ENCODE results near the gene NLRP6. TPM values are rescaled to one million over a fixed set of nuclear protein-coding genes. Genes with fewer than 3 reads are reported as not detected.

NLRP6 gene
- total RNA-seq, 4 donors from 2014 or later: 1.8 to 2.1 TPM; not detected in 2

GRCh38 chr11:240315-240714, 37.9 kb upstream of the NLRP6 start:
- H3K27me3 ChIP-seq: no peaks in the 10 kb centered on the region
- WGBS, 2 donors (ENCODE audit: low coverage in 1 of 2): 40 to 79% methylated on average over 1 of the region's 1 CpG
- no peak for DNase-seq
- TF ChIP-seq POLR2AphosphoS5 (IDR thresholded peaks at IDR 0.05): no peak
- no peak for TF ChIP-seq POLR2A (IDR thresholded peaks at IDR 0.05)
- TF ChIP-seq CTCF (IDR thresholded peaks at IDR 0.05): no peak
- no peak for TF ChIP-seq EP300 (IDR thresholded peaks at IDR 0.05; ENCODE audit: low read depth)
- H3K9me3 ChIP-seq: no peaks in the 10 kb centered on the region
- H3K27ac ChIP-seq: no peak overlapping the region
- intact Hi-C loops (cut with DNase I; ENCODE audit: low total_unique reads) (no loop called here), in situ Hi-C loops (cut with MboI; ENCODE audit: low pct_ligation_motif_present in 1 of 4, low pct_unique_long_range_greater_than_20kb in 1 of 4, low sequenced_read_pairs in 3 of 4) (no loop called here)
- H3K4me3 ChIP-seq: no peak overlapping the region
- peaks cover 0 to 37% (median 12%) of the 10 kb centered on the region in 4 donors for H3K36me3 ChIP-seq
- H3K4me1 ChIP-seq: peaks cover 15 to 21% (median 15%) of the 10 kb centered on the region in 4 donors

GRCh38 chr11:241634-242033, 36.6 kb upstream of the NLRP6 start:
- 90 to 94% methylated on average over 5 of the region's 5 CpGs for WGBS, 2 donors (ENCODE audit: low coverage in 1 of 2)

GRCh38 chr11:244376-244775, 33.8 kb upstream of the NLRP6 start:
- 95 to 97% methylated on average over 2 of the region's 2 CpGs for WGBS, 2 donors (ENCODE audit: low coverage in 1 of 2)
- Histone ChIP-seq H3K4me3 (no peak overlapping the region), H3K27me3 (no peaks in the 10 kb centered on the region), H3K36me3 (peaks cover 0 to 66% (median 32%) of the 10 kb centered on the region in 4 donors), H3K9me3 (no peaks in the 10 kb centered on the region), H3K4me1 (no peaks in the 10 kb centered on the region), H3K27ac (no peak overlapping the region)
- intact Hi-C loops (cut with DNase I; ENCODE audit: low total_unique reads) (no loop called here), in situ Hi-C loops (cut with MboI; ENCODE audit: low pct_ligation_motif_present in 1 of 4, low pct_unique_long_range_greater_than_20kb in 1 of 4, low sequenced_read_pairs in 3 of 4) (no loop called here)
- DNase-seq: no peak
- TF ChIP-seq CTCF (IDR thresholded peaks at IDR 0.05): no peak
- no peak for TF ChIP-seq EP300 (IDR thresholded peaks at IDR 0.05; ENCODE audit: low read depth)
- no peak for TF ChIP-seq POLR2A (IDR thresholded peaks at IDR 0.05)
- TF ChIP-seq POLR2AphosphoS5 (IDR thresholded peaks at IDR 0.05): no peak

More at GRCh38 chr11:241634-242033, 36.6 kb upstream of the NLRP6 start:
- Histone ChIP-seq H3K4me3 (no peak overlapping the region), H3K36me3 (peaks cover 0 to 41% (median 18%) of the 10 kb centered on the region in 4 donors), H3K27ac (no peak overlapping the region), H3K27me3 (no peaks in the 10 kb centered on the region), H3K9me3 (no peaks in the 10 kb centered on the region), H3K4me1 (peaks cover 12 to 16% (median 12%) of the 10 kb centered on the region in 4 donors)
- no peak for DNase-seq
- in situ Hi-C loops (cut with MboI; ENCODE audit: low pct_ligation_motif_present in 1 of 4, low pct_unique_long_range_greater_than_20kb in 1 of 4, low sequenced_read_pairs in 3 of 4): no loop called here
- no peak for TF ChIP-seq EP300 (IDR thresholded peaks at IDR 0.05; ENCODE audit: low read depth)
- TF ChIP-seq POLR2A (IDR thresholded peaks at IDR 0.05): no peak
- no peak for TF ChIP-seq POLR2AphosphoS5 (IDR thresholded peaks at IDR 0.05)
- intact Hi-C loops (cut with DNase I; ENCODE audit: low total_unique reads): no loop called here

GRCh38 chr11:249062-249461, 29.1 kb upstream of the NLRP6 start:
- Histone ChIP-seq H3K36me3 (peaks cover 0 to 56% (median 23%) of the 10 kb centered on the region in 4 donors), H3K27me3 (no peaks in the 10 kb centered on the region), H3K4me3 (no peak overlapping the region), H3K4me1 (no peaks in the 10 kb centered on the region), H3K27ac (no peak overlapping the region), H3K9me3 (no peaks in the 10 kb centered on the region)
- no peak for DNase-seq
- in situ Hi-C loops (cut with MboI; ENCODE audit: low pct_ligation_motif_present in 1 of 4, low pct_unique_long_range_greater_than_20kb in 1 of 4, low sequenced_read_pairs in 3 of 4): no loop called here
- intact Hi-C loops (cut with DNase I; ENCODE audit: low total_unique reads): no loop called here
- no peak for TF ChIP-seq POLR2A (IDR thresholded peaks at IDR 0.05)
- TF ChIP-seq EP300 (IDR thresholded peaks at IDR 0.05; ENCODE audit: low read depth): no peak
- TF ChIP-seq POLR2AphosphoS5 (IDR thresholded peaks at IDR 0.05): no peak
- WGBS, 2 donors (ENCODE audit: low coverage in 1 of 2): 85 to 87% methylated on average over 7 to 8 of the region's 8 CpGs

GRCh38 chr11:250274-250673, 27.9 kb upstream of the NLRP6 start:
- H3K9me3 ChIP-seq: no peaks in the 10 kb centered on the region
- no peaks in the 10 kb centered on the region for H3K4me1 ChIP-seq
- intact Hi-C loops (cut with DNase I; ENCODE audit: low total_unique reads): no loop called here
- DNase-seq: no peak
- WGBS, 2 donors (ENCODE audit: low coverage in 1 of 2): 83 to 95% methylated on average over 3 to 5 of the region's 5 CpGs
- no peaks in the 10 kb centered on the region for H3K27me3 ChIP-seq
- H3K36me3 ChIP-seq: peaks cover 0 to 44% (median 18%) of the 10 kb centered on the region in 4 donors
- in situ Hi-C loops (cut with MboI; ENCODE audit: low pct_ligation_motif_present in 1 of 4, low pct_unique_long_range_greater_than_20kb in 1 of 4, low sequenced_read_pairs in 3 of 4): loop anchor here in 1 of 4 donors (10.0 kb wide), 1 partner anchor 115 kb away; the partner anchor contains the start of gene B4GALNT4
- H3K4me3 ChIP-seq: no peak overlapping the region
- H3K27ac ChIP-seq: no peak overlapping the region
- no peak for TF ChIP-seq CTCF (IDR thresholded peaks at IDR 0.05)
- no peak for TF ChIP-seq POLR2A (IDR thresholded peaks at IDR 0.05)
- no peak for TF ChIP-seq EP300 (IDR thresholded peaks at IDR 0.05; ENCODE audit: low read depth)
- no peak for TF ChIP-seq POLR2AphosphoS5 (IDR thresholded peaks at IDR 0.05)

All from transverse colon (tissue), 4 donors.